Neural cell (in vitro differentiated cells): Measurements from ENCODE around the gene PEAK1.

ENCODE experiments used
- CTCF ChIP-seq: fragments of 450-650 bp; IDR thresholded peaks from 2 replicates; pipeline ENCODE4 v1.5.1; 2014; ENCODE audit warnings: antibody characterized with exemption, mild to moderate bottlenecking, moderate library complexity; ENCODE audit not compliant: poor library complexity, severe bottlenecking
- EP300 ChIP-seq: fragments of 450-650 bp; conservative IDR thresholded peaks from 2 replicates; pipeline ENCODE4 v1.6.1; 2014; ENCODE audit warnings: antibody characterized with exemption, mild to moderate bottlenecking, moderate library complexity; ENCODE audit not compliant: poor library complexity, severe bottlenecking
- EZH2 ChIP-seq: fragments of 200-600, 300-800 bp; shearing (Covaris generic), sonication (generic); IDR thresholded peaks from 2 replicates; pipeline ENCODE4 v1.6.1; 2014; ENCODE audit warnings: antibody characterized with exemption, low read length, borderline replicate concordance, mild to moderate bottlenecking; ENCODE audit not compliant: insufficient read depth, poor library complexity, severe bottlenecking
- MXI1 ChIP-seq: fragments of 450-650 bp; conservative IDR thresholded peaks from 2 replicates; pipeline ENCODE4 v1.6.1; 2014; ENCODE audit warnings: antibody characterized with exemption, mild to moderate bottlenecking; ENCODE audit not compliant: poor library complexity, severe bottlenecking
- POLR2AphosphoS5 ChIP-seq: IDR thresholded peaks from 2 replicates; pipeline ENCODE4 v1.6.1; 2012
- RAD21 ChIP-seq: fragments of 450-650 bp; conservative IDR thresholded peaks from 2 replicates; pipeline ENCODE4 v1.6.1; 2014; ENCODE audit warnings: antibody characterized with exemption, mild to moderate bottlenecking, moderate library complexity
- REST ChIP-seq: IDR thresholded peaks from 2 replicates; pipeline ENCODE4 v1.6.1; 2012; ENCODE audit warnings: borderline replicate concordance
- TAF1 ChIP-seq: IDR thresholded peaks from 2 replicates; pipeline ENCODE4 v1.6.1; 2012; ENCODE audit warnings: low read depth

- TF ChIP-seq CTCF (no peak), EP300 (no peak), POLR2AphosphoS5 (no peak), EZH2 (no peak), RAD21 (no peak), TAF1 (no peak), REST (no peak), MXI1 (no peak)
Observed at GRCh38 chr15:77386626-77387025, 33.3 kb downstream of the PEAK1 start.
